NOMO-1 treated with DMSO at 0.1 percent for 48 hours (cell line): ENCODE data around the gene SPON1.
"Not testable (repeated sequence)": the region's sequence is repeated elsewhere in the genome, so short reads cannot be mapped to it uniquely, and the experiment has no call there.

Source experiments
- DNase-seq: peaks from one replicate; lab custom pipeline; 2025; ENCODE audit not compliant: unreplicated experiment; lab: John Stamatoyannopoulos, UW

SPON1 gene

DNA sequence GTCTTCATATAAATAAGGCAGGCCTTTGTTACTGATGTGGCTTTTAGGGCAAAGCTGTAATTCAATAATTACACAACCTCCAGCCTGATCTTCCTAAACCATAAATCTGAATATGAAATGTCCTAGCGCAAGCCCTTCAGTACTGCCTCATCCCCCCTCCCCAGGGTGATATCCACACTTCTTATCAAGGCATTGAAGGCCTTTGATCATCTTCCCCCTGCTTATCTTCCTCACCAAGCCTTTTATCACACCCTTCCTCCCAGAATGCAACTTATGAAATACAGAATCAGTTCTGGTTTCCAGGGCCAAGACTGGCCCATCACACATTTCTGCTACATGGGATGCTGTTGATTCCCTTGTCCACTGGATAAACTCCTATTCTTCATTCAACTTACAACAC is 12.1 kb downstream of the SPON1 start:
- DNase-seq = no peak

- no peak for DNase-seq
Observed at GRCh38 chr11:13983081-13983751, 20.7 kb downstream of the SPON1 start.

GRCh38 chr11:13984616-13985450 is 22.3 kb downstream of the SPON1 start:
- no peak for DNase-seq

DNA sequence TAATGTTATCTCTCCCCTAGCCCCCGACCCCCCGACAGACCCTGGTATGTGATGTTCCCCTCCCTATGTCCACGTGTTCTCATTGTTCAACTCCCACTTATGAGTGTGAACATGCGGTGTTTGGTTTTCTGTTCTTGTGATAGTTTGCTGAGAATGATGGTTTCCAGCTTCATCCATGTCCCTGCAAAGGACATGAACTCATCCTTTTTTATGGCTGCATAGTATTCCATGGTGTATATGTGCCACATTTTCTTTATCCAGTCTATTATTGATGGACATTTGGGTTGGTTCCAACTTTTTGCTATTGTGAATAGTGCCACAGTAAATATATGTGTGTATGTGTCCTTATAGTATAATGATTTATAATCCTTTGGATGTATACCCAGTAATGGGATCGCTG is 24.2 kb downstream of the SPON1 start:
- not testable (repeated sequence) for DNase-seq

DNA sequence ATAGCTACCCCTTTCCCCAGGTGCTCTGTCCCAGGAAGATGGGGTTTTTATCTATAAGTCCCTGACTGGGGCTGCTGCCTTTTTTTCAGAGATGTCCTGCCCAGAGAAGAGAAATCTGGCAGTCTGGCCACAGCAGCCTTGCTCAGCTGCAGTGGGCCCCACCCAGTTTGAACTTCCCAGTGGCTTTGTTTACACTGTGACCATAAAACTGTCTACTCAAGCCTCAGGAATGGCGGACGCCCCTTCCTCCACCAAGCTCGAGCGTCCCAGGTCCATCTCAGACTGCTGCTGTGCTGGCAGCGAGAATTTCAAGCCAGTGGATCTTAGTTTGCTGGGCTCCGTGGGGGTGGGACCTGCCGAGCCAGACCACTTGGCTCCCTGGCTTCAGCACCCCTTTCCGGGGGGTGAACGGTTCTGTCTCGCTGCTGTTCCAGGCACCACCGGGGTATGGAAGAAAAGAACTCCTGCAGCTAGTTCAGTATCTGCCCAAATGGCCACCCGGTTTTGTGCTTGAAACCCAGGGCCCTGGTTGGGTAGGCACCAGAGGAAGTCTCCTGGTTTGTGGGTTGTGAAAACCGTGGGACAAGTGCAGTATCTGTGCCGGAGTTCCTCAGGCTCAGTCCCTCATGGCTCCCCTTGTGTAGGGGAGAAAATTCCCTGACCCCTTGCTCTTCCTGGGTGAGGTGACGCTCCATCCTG is 29.8 kb downstream of the SPON1 start:
- not testable (repeated sequence) for DNase-seq

DNA sequence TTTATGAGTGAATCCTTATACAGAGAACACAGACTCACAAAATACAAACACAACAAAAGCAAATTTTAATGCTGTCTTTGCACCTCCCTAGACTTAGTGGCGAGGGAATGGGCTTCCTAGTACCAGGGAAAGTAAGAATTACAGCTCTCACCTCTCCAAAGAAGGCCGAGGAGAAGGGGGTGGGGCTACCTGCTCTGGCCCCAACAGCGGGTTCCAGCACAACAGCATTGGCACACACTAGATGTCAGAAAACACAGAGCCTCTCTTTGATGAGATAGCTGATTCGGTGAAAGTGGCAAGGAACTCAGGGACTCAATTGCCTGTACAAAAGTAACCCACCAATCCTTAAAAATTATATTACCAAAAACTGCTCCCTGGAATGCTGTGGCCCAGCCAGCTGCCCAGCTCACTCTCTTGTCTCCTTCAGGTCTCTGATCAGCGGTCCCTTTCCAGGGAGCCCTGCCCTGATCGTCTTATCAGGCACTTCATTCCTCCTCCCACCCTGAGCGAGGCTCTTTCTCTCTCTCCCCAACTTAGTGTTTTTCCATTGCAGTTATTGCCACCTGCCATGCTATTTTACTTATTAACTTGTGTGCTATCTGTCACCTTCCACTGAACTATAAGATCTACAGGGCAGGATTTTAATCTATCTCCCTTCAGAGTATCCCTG is 30.7 kb downstream of the SPON1 start:
- DNase-seq = no peak

DNA sequence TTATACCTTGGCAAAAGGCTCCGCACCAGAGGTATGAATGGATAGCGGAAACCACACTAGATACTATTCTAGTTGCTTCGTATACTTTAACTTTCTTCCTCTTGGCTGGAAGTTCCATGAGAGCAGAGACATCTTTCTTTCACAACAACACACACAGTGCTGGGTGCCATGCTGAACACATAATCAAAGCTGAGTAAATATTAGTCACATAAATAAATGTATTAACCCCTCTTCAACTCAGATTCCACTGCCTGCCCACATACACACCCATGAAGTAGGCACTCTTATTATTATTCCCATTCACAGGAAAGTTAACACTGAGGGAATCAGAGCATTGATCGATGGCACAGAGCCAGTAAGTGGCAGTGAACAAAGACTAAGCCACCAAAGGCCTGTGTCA is 35.4 kb downstream of the SPON1 start:
- DNase-seq = no peak

DNA sequence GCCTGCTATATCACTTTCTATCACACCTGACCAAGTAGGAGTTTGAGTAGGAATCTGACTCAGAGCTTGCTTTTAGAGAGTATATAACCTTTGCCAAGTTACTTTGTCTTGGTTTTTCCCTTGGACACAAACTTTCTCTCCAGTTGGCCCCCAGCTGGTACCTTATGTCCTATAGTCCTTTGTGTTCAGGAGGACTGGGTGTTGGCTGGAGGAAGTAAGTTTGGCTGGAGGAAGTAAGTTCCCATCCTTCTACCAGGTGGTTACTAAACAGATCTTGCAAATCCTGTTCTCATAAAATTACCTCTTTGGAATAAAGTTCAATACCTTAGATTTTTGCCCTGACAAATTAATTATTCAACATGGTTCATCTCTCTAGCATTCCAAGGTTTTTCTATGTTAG is 37.2 kb downstream of the SPON1 start:
- no peak for DNase-seq

DNA sequence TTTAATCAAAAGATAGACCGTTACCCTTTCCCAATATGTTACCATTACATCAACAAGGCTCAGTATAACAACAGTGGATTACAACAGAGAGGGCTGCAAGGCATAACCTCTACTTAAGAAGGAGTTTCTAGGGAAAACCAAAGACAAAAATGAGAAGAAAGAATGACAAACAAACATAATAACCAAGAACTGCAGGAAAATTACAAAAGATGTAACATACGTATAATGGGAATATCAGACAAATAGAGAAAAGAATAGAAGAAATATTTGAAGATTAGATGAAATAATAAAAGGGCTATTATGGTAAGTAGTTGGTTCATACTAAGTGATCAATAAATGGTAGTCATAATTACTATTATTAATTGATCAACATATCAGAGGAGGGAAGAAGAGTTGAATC is 39.1 kb downstream of the SPON1 start:
- no peak for DNase-seq

DNA sequence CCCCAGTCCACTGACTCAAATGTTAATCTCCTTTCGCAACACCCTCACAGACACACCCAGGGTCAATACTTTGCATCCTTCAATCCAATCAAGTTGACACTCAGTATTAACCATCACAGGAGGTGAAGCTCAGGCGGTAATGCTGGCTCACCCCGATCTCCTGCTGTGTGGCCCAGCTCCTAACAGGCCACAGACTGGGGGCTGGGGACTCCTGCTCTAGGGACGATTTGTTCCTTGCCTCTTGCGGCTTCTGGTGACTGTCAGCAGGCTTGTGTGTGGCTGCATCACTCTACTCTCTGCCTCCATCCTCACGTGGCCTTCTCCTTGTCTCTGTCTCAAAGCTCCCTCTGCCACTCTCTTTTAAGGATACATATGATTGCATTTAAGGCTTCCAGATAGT is 45.0 kb downstream of the SPON1 start:
- no peak for DNase-seq

GRCh38 chr11:14010665-14011064 is 48.1 kb downstream of the SPON1 start:
- DNase-seq = no peak

DNA sequence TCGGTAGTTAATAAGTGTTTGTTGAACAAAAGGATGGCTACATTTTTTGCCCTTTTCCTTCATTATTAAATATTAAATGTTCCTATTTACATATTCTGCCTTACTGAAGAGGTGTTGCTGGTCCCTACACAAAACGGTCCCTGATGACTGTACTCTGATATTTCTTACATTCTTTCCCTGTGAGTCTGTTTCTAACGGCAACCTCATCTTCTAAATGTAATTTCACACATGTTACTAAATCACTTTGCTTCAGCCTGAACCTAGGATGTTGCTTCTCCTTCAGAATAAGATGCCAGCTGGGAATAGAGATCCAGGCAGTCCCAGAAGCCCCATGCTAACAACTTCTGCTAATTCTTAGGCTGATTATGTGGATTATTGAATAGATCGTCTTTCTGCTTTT is 50.3 kb downstream of the SPON1 start:
- DNase-seq = no peak

DNA sequence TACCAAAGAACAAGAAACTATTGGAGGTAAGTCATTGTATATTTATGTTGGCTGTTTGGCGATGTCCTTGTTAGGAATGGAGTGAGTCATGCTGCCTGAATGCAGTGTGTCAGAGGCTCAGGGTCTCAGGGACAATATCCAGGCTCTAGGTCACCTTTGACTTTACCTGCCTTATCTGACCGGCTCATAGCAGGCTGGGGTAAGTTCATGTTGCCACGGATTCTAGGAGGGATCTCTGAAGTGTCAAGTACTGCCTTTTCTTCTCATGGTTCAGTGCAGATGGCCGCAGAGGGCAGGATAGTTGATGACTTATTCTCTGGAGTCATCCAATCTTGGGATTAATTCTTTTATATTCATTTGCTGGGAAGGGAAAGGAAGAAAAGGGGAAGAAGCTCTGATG is 53.2 kb downstream of the SPON1 start:
- no peak for DNase-seq

GRCh38 chr11:14018441-14018840 is 55.9 kb downstream of the SPON1 start:
- DNase-seq = no peak

- no peak for DNase-seq
Observed at GRCh38 chr11:14021738-14022137, 59.2 kb downstream of the SPON1 start.

GRCh38 chr11:14022251-14022650 is 59.7 kb downstream of the SPON1 start:
- no peak for DNase-seq

GRCh38 chr11:14022821-14023220 is 60.3 kb downstream of the SPON1 start:
- no peak for DNase-seq

GRCh38 chr11:14026961-14027360 is 64.4 kb downstream of the SPON1 start:
- no peak for DNase-seq

- DNase-seq = no peak
Observed at GRCh38 chr11:14027525-14027924, 65.0 kb downstream of the SPON1 start.

GRCh38 chr11:14029440-14029839 is 66.9 kb downstream of the SPON1 start:
- no peak for DNase-seq
